HepG2 (cell line): ENCODE results near the gene SBK1. TPM values are rescaled to one million over a fixed set of nuclear protein-coding genes. Genes with fewer than 3 reads are reported as not detected.

Experiments
- ATF1 ChIP-seq: IDR thresholded peaks from 2 replicates; pipeline ENCODE4 v1.6.1; 2016; ENCODE audit warnings: mild to moderate bottlenecking, control low read depth
- DNMT1 ChIP-seq: sonication (generic); formaldehyde crosslinking; IDR thresholded peaks from 2 replicates; pipeline ENCODE4 v1.5.1; 2020; ENCODE audit warnings: mild to moderate bottlenecking, missing genetic modification reagents
- GMEB1 ChIP-seq: sonication (generic); formaldehyde crosslinking; IDR thresholded peaks from 2 replicates; pipeline ENCODE4 v1.5.1; 2020; ENCODE audit warnings: missing genetic modification reagents, mild to moderate bottlenecking, borderline replicate concordance
- HNF4G ChIP-seq, 2 experiments: sonication (generic) in 1 of 2; formaldehyde crosslinking in 1 of 2; IDR thresholded peaks; 2 replicates each; pipeline versions ENCODE4 v1.4.0 to v1.6.1; 2011 to 2020; ENCODE audit warnings: borderline replicate concordance in 2 of 2, low read depth in 2 of 2, mild to moderate bottlenecking in 2 of 2, low read length in 1 of 2, missing genetic modification reagents in 1 of 2, moderate library complexity in 1 of 2
- IRF9 ChIP-seq: sonication (generic); formaldehyde crosslinking; IDR thresholded peaks from 2 replicates; pipeline ENCODE4 v1.8.0; 2022; ENCODE audit warnings: missing genetic modification reagents, mild to moderate bottlenecking, borderline replicate concordance
- KDM3A ChIP-seq: IDR thresholded peaks from 2 replicates; pipeline ENCODE4 v1.6.1; 2018; ENCODE audit warnings: low read depth, missing compliant biosample characterization
- MAF1 ChIP-seq: sonication (generic); formaldehyde crosslinking; IDR thresholded peaks from 2 replicates; pipeline ENCODE4 v1.5.0; 2020; ENCODE audit warnings: missing genetic modification reagents, borderline replicate concordance
- NFYC ChIP-seq: IDR thresholded peaks from 2 replicates; pipeline ENCODE4 v1.6.1; 2016; ENCODE audit warnings: missing genetic modification reagents, missing compliant biosample characterization
- RFXANK ChIP-seq: IDR thresholded peaks from 2 replicates; pipeline ENCODE4 v1.6.1; 2016
- SIN3B ChIP-seq: fragments of 150-350 bp; IDR thresholded peaks from 2 replicates; pipeline ENCODE4 v1.6.1; 2014; ENCODE audit warnings: low read length
- ZBTB7A ChIP-seq: sonication (generic); formaldehyde crosslinking; IDR thresholded peaks from 2 replicates; pipeline ENCODE4 v1.8.0; 2022; ENCODE audit warnings: mild to moderate bottlenecking, missing genetic modification reagents
- ZNF331 ChIP-seq: sonication (generic); formaldehyde crosslinking; IDR thresholded peaks from 2 replicates; pipeline ENCODE4 v1.4.0; 2020; ENCODE audit warnings: missing genetic modification reagents
- ZNF407 ChIP-seq: sonication (generic); formaldehyde crosslinking; IDR thresholded peaks from one replicate; pipeline ENCODE4 v1.5.1; 2020; ENCODE audit warnings: mild to moderate bottlenecking, missing genetic modification reagents; ENCODE audit errors: not compliant biosample characterization
- ZNF513 ChIP-seq: sonication (generic); formaldehyde crosslinking; conservative IDR thresholded peaks from 2 replicates; pipeline ENCODE4 v1.5.0; 2020; ENCODE audit warnings: missing genetic modification reagents
- polyA plus RNA-seq, 8 experiments: library from polyadenylated mRNA; depleted of rRNA in 3 of 8; stranded (reverse) in 7 of 8; unstranded in 1 of 8; fragments of >200 nt; fragmentation: Illumina TruSeq in 4 of 8; extraction: Trizol in 4 of 8; gene quantifications; 2 replicates each; pipeline versions ENCODE4 v1.2.1 to v1.2.3, GENCODE V29; 2011 to 2016; ENCODE audit warnings: low read depth in 4 of 8, missing spikeins in 1 of 8, mixed read lengths in 1 of 8; ENCODE audit not compliant: insufficient read depth in 1 of 8
- total RNA-seq, 5 experiments: library from RNA; depleted of rRNA; stranded (reverse); fragments of >200 nt; fragmentation: Illumina TruSeq; extraction: Trizol; gene quantifications; 2 replicates each; pipeline ENCODE4 v1.2.3, GENCODE V29; 2016; ENCODE audit warnings: low read depth in 1 of 5

SBK1 gene
- total and polyA plus RNA-seq, 2 of the 13 experiments (the other 11 are each of a cell fraction or from before 2014, with no cell fraction given): 0.15 to 0.17 TPM

- no peak for TF ChIP-seq ZNF513 (CRISPR knock-in tag)
- 0 out of 2 replicates have a peak, but pooled peaks have one; percentile 33 for TF ChIP-seq ZNF331 (CRISPR knock-in tag)
- TF ChIP-seq ZBTB7A (CRISPR knock-in tag): no peak
- TF ChIP-seq RFXANK (CRISPR knock-in tag): no peak
- no peak for TF ChIP-seq ZNF407 (CRISPR knock-in tag)
- TF ChIP-seq IRF9 (CRISPR knock-in tag): 0 out of 2 replicates have a peak, but pooled peaks have one; percentile 40
- no peak for TF ChIP-seq GMEB1 (CRISPR knock-in tag)
- no peak for TF ChIP-seq HNF4G (IDR thresholded peaks at IDR 0.05; ENCODE audit: borderline replicate concordance, low read depth, low read length)
- no peak for TF ChIP-seq HNF4G (CRISPR knock-in tag; IDR thresholded peaks at IDR 0.05; ENCODE audit: borderline replicate concordance, low read depth)
- no peak for TF ChIP-seq SIN3B
- no peak for TF ChIP-seq NFYC
- TF ChIP-seq DNMT1 (CRISPR knock-in tag): no peak
- no peak for TF ChIP-seq ATF1
- no peak for TF ChIP-seq KDM3A
- no peak for TF ChIP-seq MAF1 (CRISPR knock-in tag)
These were observed 24.9 kb downstream of the SBK1 start (continued) for GRCh38 chr16:28317040-28317880.
